ENCODE results near the gene BOK.
"Not testable (repeated sequence)": the region's sequence is repeated elsewhere in the genome, so short reads cannot be mapped to it uniquely, and the experiment has no call there.

The BOK gene

GRCh38 chr2:241556746-241557145 lies 1.8 kb upstream of the BOK start:
- DNase-seq (ENCODE audit: low read depth) = no peak

DNA sequence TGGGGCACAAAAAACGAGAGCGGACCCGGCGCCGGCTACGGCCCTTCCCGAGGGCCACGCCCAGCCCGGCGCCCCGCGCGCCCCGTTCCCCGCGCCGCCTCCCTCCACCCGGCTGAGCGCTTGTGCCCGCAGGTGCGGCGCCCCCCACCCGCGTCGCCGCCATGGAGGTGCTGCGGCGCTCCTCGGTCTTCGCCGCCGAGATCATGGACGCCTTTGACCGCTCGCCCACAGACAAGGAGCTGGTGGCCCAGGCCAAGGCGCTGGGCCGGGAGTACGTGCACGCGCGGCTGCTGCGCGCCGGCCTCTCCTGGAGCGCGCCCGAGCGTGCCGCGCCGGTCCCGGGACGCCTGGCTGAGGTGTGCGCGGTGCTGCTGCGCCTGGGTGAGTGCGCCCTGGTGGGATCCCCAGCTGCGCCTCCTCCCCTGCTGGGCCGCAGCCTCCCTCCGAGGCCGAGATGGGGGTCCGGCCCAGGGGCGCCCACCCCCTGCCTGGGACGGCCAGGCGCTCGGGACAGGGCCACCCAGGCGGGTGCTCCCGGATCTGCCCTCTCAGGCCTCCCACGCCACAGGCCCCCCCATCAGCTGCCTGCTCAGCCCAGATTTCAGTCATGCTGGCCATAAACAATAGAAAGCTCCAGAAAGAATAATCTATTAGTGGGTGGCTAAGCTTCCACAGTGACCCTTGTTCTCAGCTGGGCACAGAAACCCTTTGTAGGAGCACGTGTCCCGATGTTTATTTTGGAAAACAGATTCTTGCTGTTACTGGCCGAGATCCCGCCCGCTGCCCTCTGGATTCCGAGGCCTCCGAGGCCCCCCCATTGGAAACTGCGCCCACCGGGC lies 997 bp downstream of the BOK start:
- no peak for DNase-seq (ENCODE audit: low read depth)

- DNase-seq (ENCODE audit: low read depth) = no peak
Observed at GRCh38 chr2:241560162-241560882, 1.8 kb downstream of the BOK start.

- DNase-seq (ENCODE audit: low read depth) = no peak
Observed at GRCh38 chr2:241560883-241561474, 2.4 kb downstream of the BOK start.

GRCh38 chr2:241561832-241562231 lies 3.3 kb downstream of the BOK start:
- DNase-seq (ENCODE audit: low read depth) = no peak

DNA sequence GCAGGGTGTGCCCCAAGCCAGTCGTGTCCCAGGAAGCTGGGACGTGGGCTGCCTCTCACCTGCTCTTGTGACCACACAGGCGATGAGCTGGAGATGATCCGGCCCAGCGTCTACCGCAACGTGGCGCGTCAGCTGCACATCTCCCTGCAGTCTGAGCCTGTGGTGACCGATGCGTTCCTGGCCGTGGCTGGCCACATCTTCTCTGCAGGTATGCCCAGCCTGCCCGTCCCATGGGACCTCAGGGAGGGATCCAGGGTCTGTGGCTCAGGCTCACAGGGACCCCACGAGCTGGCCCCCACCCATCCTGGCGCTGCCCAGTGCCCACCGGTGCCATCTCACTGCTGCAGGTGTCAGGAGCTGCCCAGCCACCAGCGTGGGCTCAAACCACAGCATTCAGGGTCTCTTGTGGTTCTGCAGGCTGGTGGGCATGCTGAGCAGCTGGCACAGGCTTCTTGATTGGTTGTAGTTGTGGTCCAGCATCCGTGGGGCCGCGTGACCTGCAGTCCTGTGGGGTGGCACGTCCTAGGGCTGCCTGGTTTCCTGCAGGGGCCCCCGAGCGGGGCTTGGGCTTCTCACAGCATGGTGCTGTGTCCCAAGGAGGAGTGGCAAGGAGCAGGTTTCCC lies 3.8 kb downstream of the BOK start:
- DNase-seq (ENCODE audit: low read depth) = no peak

- no peak for DNase-seq (ENCODE audit: low read depth)
Observed at GRCh38 chr2:241563031-241563507, 4.5 kb downstream of the BOK start.

- DNase-seq (ENCODE audit: low read depth) = no peak
Observed at GRCh38 chr2:241563571-241563980, 5.0 kb downstream of the BOK start.

DNA sequence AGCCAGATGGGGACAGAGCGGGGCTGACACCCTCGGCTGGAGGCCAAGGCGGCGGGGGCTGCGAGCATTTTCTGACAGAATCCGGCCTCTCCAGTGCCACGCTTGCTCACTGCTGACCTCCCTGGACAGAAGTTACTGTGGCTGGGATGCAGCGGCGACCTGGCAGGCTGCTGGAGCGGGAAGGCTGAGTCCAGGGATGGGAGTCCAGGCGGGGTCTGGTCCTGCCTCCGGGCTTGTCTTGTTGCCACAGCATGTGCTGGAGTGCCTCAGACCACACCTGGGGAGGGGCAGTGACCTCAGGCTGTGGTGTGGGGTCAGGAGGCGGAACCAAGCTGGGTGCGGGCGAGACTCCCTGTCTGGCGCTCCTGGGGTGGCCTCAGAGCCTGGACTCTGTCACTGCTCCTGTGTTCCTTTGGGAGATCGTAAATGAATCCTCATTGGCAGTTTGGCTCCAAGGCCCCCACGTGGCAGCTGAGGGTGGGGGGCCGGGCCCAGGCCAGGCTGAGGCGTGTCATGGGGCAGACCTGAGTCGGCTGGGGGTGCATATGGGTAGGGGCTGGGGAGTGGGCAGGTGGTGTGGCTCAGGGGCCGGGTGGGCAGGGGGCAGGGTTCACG lies 5.5 kb downstream of the BOK start:
- no peak for DNase-seq (ENCODE audit: low read depth)

GRCh38 chr2:241564596-241565410 lies 6.3 kb downstream of the BOK start:
- DNase-seq (ENCODE audit: low read depth) = no peak

- DNase-seq (ENCODE audit: low read depth) = no peak
Observed at GRCh38 chr2:241565411-241565810, 6.9 kb downstream of the BOK start.

- not testable (repeated sequence) for DNase-seq (ENCODE audit: low read depth)
Observed at GRCh38 chr2:241566021-241566420, 7.5 kb downstream of the BOK start.

DNA sequence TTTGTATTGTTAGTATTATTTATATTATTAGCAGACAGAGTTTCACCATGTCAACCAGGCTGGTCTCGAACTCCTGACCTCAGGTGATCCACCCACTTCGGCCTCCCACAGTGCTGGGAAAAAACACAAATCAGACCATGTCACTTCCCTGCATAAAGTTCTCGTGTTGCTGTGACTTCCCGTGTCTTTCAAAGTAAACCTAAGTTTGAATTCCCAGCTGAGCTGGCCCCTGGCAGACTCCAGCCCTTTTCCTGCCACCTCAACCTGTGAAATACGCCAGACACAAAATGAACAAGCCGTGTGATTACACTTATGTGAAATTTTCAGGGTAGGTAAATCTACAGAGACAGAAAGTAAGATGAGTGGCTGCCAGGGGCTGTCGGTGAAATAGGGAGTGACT lies 7.9 kb downstream of the BOK start:
- DNase-seq (ENCODE audit: low read depth) = no peak

DNA sequence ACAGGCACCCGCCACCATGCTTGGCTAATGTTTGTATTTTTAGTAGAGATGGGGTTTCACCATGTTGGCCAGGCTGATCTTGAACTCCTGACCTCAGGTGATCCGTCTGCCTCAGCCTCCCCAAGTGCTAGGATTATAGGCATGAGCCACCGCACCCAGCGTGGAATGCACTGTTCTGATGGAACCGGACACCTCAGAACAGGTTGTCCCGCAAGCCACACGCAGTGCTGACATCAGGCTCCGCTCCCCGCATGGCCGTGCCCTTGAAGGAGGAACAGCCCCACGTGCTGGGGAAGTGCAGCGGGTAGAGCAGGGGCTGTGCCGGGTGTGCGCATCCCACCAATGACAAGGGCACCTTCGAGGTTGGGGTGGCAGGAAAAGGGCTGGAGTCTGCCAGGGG lies 8.7 kb downstream of the BOK start:
- DNase-seq (ENCODE audit: low read depth) = not testable (repeated sequence)

DNA sequence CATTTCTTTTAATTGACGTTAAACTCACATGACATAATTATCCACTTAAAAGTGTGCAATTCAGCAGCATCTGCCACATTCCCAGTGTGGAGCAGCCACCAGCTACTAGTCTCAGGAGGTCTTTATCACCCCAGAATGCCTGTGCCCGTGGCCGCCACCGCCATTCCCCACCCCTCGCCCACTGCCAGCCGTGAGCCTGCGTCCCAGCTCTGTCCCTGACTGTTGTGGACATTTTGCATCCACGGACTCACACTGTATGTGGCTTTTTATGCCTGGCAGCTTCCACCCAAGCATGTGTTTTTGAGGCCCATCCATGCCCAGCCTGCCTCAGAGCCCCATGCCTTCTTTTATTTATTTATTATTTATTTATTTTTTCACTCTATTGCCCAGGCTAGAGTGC lies 9.2 kb downstream of the BOK start:
- DNase-seq (ENCODE audit: low read depth) = no peak

GRCh38 chr2:241568726-241569125 lies 10.2 kb downstream of the BOK start:
- no peak for DNase-seq (ENCODE audit: low read depth)

DNA sequence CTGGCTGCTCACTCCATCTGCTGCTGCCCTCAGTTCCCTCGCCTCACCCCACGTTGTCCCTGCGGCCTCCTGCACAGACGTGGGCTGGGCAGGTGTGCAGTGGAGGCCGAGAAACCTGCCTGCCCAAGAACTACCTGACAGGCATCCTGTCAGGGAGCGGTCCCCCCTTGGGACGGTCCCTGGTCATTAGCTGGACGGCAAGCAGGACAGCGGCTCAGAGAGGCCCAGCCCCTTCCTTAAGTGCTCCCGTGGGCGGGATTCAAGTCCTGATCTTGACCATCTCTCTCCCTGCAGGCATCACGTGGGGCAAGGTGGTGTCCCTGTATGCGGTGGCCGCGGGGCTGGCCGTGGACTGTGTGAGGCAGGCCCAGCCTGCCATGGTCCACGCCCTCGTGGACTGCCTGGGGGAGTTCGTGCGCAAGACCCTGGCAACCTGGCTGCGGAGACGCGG lies 11.3 kb downstream of the BOK start:
- no peak for DNase-seq (ENCODE audit: low read depth)

DNA sequence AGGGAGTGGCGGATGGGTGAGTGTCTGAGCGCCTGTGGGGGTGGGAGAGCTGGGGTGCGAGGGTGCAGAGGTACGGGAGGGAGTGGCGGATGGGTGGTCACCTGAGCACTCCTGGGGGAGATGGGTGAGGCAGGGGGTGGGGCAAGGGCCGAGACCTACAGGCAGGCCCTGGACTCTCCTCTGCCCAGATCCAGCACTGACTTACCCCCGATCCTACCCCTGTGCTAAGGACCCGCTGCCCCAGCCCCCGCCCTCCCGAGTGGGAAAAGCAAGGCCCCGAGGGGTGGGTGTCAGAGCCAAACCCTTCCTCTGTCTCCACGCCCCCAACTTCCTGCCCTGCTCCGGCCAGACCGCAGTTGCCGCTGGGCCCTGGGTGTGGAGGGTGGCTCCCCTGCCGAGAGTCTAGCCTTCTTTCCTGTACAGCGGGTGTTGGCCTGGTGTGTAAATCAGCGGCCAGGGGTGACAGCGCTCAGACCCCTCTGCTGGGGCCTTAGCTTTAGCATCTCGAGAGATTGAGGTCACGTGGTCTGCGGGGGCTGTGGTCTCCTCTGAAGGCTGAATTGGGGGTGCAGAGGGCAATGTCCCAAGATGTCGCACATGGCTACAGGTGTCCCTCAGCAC lies 12.5 kb downstream of the BOK start:
- DNase-seq (ENCODE audit: low read depth) = no peak

GRCh38 chr2:241571821-241572620 lies 13.5 kb downstream of the BOK start:
- no peak for DNase-seq (ENCODE audit: low read depth)
